SK-N-SH (cell line): ENCODE measurements around the gene MRPS27. TPM values are rescaled to one million over a fixed set of nuclear protein-coding genes. Genes with fewer than 3 reads are reported as not detected.
"Not testable (repeated sequence)": the region's sequence is repeated elsewhere in the genome, so short reads cannot be mapped to it uniquely, and the experiment has no call there.

Experiments
- CTCF ChIA-PET: fragments of 300-600, 350-600 bp; formaldehyde crosslinking; extraction: SDS; loops from one replicate; lab custom pipeline; 2021; lab: Yijun Ruan, JAX
- POLR2A ChIA-PET: fragments of 350-600 bp; sonication (Branson Sonifier 250); formaldehyde crosslinking; extraction: SDS; loops from one replicate; lab custom pipeline; 2020; ENCODE audit warnings: antibody characterized with exemption, inconsistent platforms; lab: Yijun Ruan, JAX
- DNase-seq: peaks from one replicate; pipeline ENCODE4 v3.0.0; 2012
- H2AFZ ChIP-seq: fragments of 200-600 bp; sonication (generic); 2 replicates; pipeline ENCODE4 v1.8.1; 2016; ENCODE audit warnings: antibody characterized with exemption, mild to moderate bottlenecking, low read depth
- H3F3A ChIP-seq: fragments of 200-600 bp; sonication (generic); replicated peaks from 2 replicates; pipeline ENCODE3; 2016; ENCODE audit warnings: antibody characterized with exemption, mild to moderate bottlenecking; ENCODE audit not compliant: insufficient read depth
- H3K27ac ChIP-seq, 2 experiments: fragments of 200-500 bp in 1 of 2; fragments of 200-600 bp in 1 of 2; sonication (Bioruptor generic) in 1 of 2; sonication (generic), shearing (Covaris generic) in 1 of 2; 2 replicates each; pipeline versions ENCODE4 v1.5.1 to v1.6.1; 2014 to 2016; ENCODE audit warnings: low read depth in 2 of 2, inconsistent platforms in 1 of 2, low read length in 1 of 2, mild to moderate bottlenecking in 1 of 2, mixed read lengths in 1 of 2
- H3K27me3 ChIP-seq: fragments of 200-600 bp; sonication (generic), shearing (Covaris generic); 2 replicates; pipeline ENCODE4 v1.6.1; 2016; ENCODE audit warnings: mixed run types; ENCODE audit not compliant: insufficient read depth
- H3K36me3 ChIP-seq, 2 experiments: fragments of 200-500 bp in 1 of 2; fragments of 200-600 bp in 1 of 2; sonication (Bioruptor generic) in 1 of 2; sonication (generic) in 1 of 2; replicated peaks in 1 of 2; 2 replicates each; pipeline versions ENCODE3 to v1.5.1; 2014 to 2016; ENCODE audit warnings: low read length in 1 of 2, mild to moderate bottlenecking in 1 of 2; ENCODE audit not compliant: insufficient read depth in 2 of 2, control insufficient read depth in 1 of 2
- H3K4me1 ChIP-seq, 2 experiments: fragments of 200-500 bp in 1 of 2; fragments of 200-600 bp in 1 of 2; sonication (Bioruptor generic) in 1 of 2; sonication (generic), shearing (Covaris generic) in 1 of 2; 2 replicates each; pipeline versions ENCODE4 v1.5.1 to v1.6.1; 2014 to 2016; ENCODE audit warnings: low read depth in 1 of 2, low read length in 1 of 2, mixed run types in 1 of 2; ENCODE audit not compliant: insufficient read depth in 2 of 2, control insufficient read depth in 1 of 2
- H3K4me2 ChIP-seq: fragments of 200-600 bp; sonication (generic), shearing (Covaris generic); 2 replicates; pipeline ENCODE4 v1.6.1; 2017; ENCODE audit warnings: mixed run types
- H3K4me3 ChIP-seq, 2 experiments: fragments of 200-500 bp in 1 of 2; fragments of 200-600 bp in 1 of 2; sonication (Bioruptor generic) in 1 of 2; sonication (generic), shearing (Covaris generic) in 1 of 2; 2 replicates each; pipeline versions ENCODE4 v1.5.1 to v1.8.1; 2014 to 2016; ENCODE audit warnings: low read depth in 2 of 2, inconsistent platforms in 1 of 2, low read length in 1 of 2, mild to moderate bottlenecking in 1 of 2, mixed read lengths in 1 of 2, moderate library complexity in 1 of 2
- H3K79me2 ChIP-seq: fragments of 200-600 bp; sonication (generic); 2 replicates; pipeline ENCODE4 v1.8.1; 2017; ENCODE audit warnings: mild to moderate bottlenecking; ENCODE audit not compliant: insufficient read depth
- H3K9ac ChIP-seq: fragments of 200-600 bp; sonication (generic); 2 replicates; pipeline ENCODE4 v1.6.1; 2017; ENCODE audit warnings: mixed run types
- H3K9me2 ChIP-seq: fragments of 200-600 bp; sonication (generic); 2 replicates; pipeline ENCODE4 v1.6.1; 2017; ENCODE audit warnings: mixed run types
- H3K9me3 ChIP-seq: fragments of 200-600 bp; sonication (generic); 2 replicates; pipeline ENCODE4 v1.6.1; 2017; ENCODE audit warnings: mixed run types, mild to moderate bottlenecking, moderate library complexity
- H4K20me1 ChIP-seq: fragments of 200-600 bp; sonication (generic); 2 replicates; pipeline ENCODE4 v1.6.1; 2017; ENCODE audit warnings: mild to moderate bottlenecking, mixed run types; ENCODE audit not compliant: insufficient read depth
- CHD2 ChIP-seq: fragments of 150-350 bp; IDR thresholded peaks from 2 replicates; pipeline ENCODE4 v1.6.1; 2018; ENCODE audit warnings: low read length; ENCODE audit not compliant: partially characterized antibody
- CTCF ChIP-seq: fragments of 200-600 bp; sonication (generic); IDR thresholded peaks from 2 replicates; pipeline ENCODE4 v1.6.1; 2017; ENCODE audit warnings: antibody characterized with exemption, mild to moderate bottlenecking, moderate library complexity
- EP300 ChIP-seq, 2 experiments: IDR thresholded peaks; 2 replicates each; pipeline versions ENCODE4 v1.4.0 to v1.6.1; 2012; ENCODE audit warnings: borderline replicate concordance in 1 of 2, low read depth in 1 of 2, low read length in 1 of 2
- FOXJ3 ChIP-seq: sonication (generic); formaldehyde crosslinking; IDR thresholded peaks from 2 replicates; pipeline ENCODE4 v1.5.1; 2020; ENCODE audit warnings: mild to moderate bottlenecking, missing genetic modification reagents
- GABPA ChIP-seq: IDR thresholded peaks from 2 replicates; pipeline ENCODE4 v1.4.0; 2012; ENCODE audit warnings: low read depth, mild to moderate bottlenecking
- MXI1 ChIP-seq: IDR thresholded peaks from 2 replicates; pipeline ENCODE4 v1.6.1; 2012; ENCODE audit warnings: mild to moderate bottlenecking, low read depth, low read length, improper control_type of control experiment
- PBX3 ChIP-seq: IDR thresholded peaks from 2 replicates; pipeline ENCODE4; 2012
- RCOR1 ChIP-seq: fragments of 150-350 bp; IDR thresholded peaks from 2 replicates; pipeline ENCODE4 v1.6.1; 2017; ENCODE audit warnings: antibody characterized with exemption, low read length
- RFX5 ChIP-seq: IDR thresholded peaks from 2 replicates; pipeline ENCODE4 v1.6.1; 2012; ENCODE audit warnings: mild to moderate bottlenecking, improper control_type of control experiment, low read length
- RXRA ChIP-seq: IDR thresholded peaks from 2 replicates; pipeline ENCODE4 v1.4.0; 2012; ENCODE audit warnings: low read depth, mild to moderate bottlenecking, borderline replicate concordance
- SIN3A ChIP-seq: IDR thresholded peaks from 2 replicates; pipeline ENCODE4 v1.6.1; 2012; ENCODE audit warnings: low read depth, mild to moderate bottlenecking, low read length, moderate library complexity, borderline replicate concordance
- SMC3 ChIP-seq: IDR thresholded peaks from 2 replicates; pipeline ENCODE4 v1.6.1; 2012; ENCODE audit warnings: low read depth, low read length, improper control_type of control experiment
- TCF12 ChIP-seq: IDR thresholded peaks from 2 replicates; pipeline ENCODE4 v1.4.0; 2012
- USF1 ChIP-seq: IDR thresholded peaks from 2 replicates; pipeline ENCODE4 v1.4.0; 2012; ENCODE audit warnings: low read depth, borderline replicate concordance
- USF2 ChIP-seq: fragments of 150-350 bp; IDR thresholded peaks from 2 replicates; pipeline ENCODE4 v1.6.1; 2017; ENCODE audit warnings: antibody characterized with exemption, low read length, low read depth, borderline replicate concordance
- ZBTB33 ChIP-seq: IDR thresholded peaks from 2 replicates; pipeline ENCODE4 v1.4.0; 2012; ENCODE audit warnings: low read depth, borderline replicate concordance
- WGBS: methylation state at CpG from one replicate; pipeline ENCODE4 v1.1.6; 2017; ENCODE audit warnings: low lambda C conversion rate; 5-methylcytosine and 5-hydroxymethylcytosine counted together
- polyA plus RNA-seq, 3 experiments: library from polyadenylated mRNA; depleted of rRNA; stranded (reverse); fragments of >200 nt; gene quantifications; 2 replicates each; pipeline ENCODE4 v1.2.3, GENCODE V29; 2012

MRPS27 gene
- polyA plus RNA-seq, 1 of the 3 experiments (the other 2 are of a cell fraction), result 37.5 TPM

GRCh38 chr5:72324189-72324825 lies 4.3 kb upstream of the MRPS27 start:
- H2AFZ ChIP-seq, result no peak overlapping the region
- TF ChIP-seq ZBTB33 (no peak), MXI1 (no peak), USF1 (no peak), RFX5 (no peak), EP300 (IDR thresholded peaks at IDR 0.05; ENCODE audit: borderline replicate concordance in 1 of 2, low read depth in 1 of 2, low read length in 1 of 2) (no peak), RCOR1 (no peak), SIN3A (no peak), CHD2 (no peak), USF2 (no peak), CTCF (no peak), SMC3 (no peak), PBX3 (peak; percentile 32; the same call in 1 of the 2 replicates), FOXJ3 (CRISPR knock-in tag) (no peak), GABPA (no peak), RXRA (no peak), TCF12 (0 out of 2 replicates have a peak, but pooled peaks have one; percentile 22)
- ChIA-PET CTCF (no interaction called here), POLR2A (no interaction called here)
- H3K4me1 ChIP-seq, result peaks cover 10% of the 10 kb centered on the region in 2 experiments; a peak in 3 of 4 replicates
- H3K79me2 ChIP-seq, result peaks cover 26% of the 10 kb centered on the region
- no peaks in the 10 kb centered on the region for H3K9me2 ChIP-seq
- no peaks in the 10 kb centered on the region for H3K9me3 ChIP-seq
- H3F3A ChIP-seq, result peaks cover 38% of the 10 kb centered on the region
- H4K20me1 ChIP-seq, result no peaks in the 10 kb centered on the region
- H3K4me3 ChIP-seq, result no peak overlapping the region
- no peaks in the 10 kb centered on the region for H3K27me3 ChIP-seq
- peaks cover 25 to 28% of the 10 kb centered on the region in 2 experiments for H3K36me3 ChIP-seq
- H3K4me2 ChIP-seq, result no peak overlapping the region
- no peak overlapping the region for H3K9ac ChIP-seq
- 74% methylated on average over 5 of the region's 5 CpGs for WGBS
- H3K27ac ChIP-seq, result peak overlapping the region; percentile 16 to 87; a peak in 1 of 4 replicates
- DNase-seq, result no peak

GRCh38 chr5:72319435-72319975 lies 535 bp downstream of the MRPS27 start:
- not testable (repeated sequence) for H3K27me3 ChIP-seq

More at GRCh38 chr5:72319435-72319975, 535 bp downstream of the MRPS27 start:
- ChIA-PET POLR2A (interaction anchor here (0.8 to 3.1 kb wide), 7 partner anchors 9 to 497 kb away, joined by 3 to 16 read pairs (median 6); partner anchors contain the start of genes MAP1B and TNPO1), CTCF (interaction anchor here (1.0 to 4.1 kb wide), 3 partner anchors 11 to 536 kb away, joined by 3 to 33 read pairs (median 9); no protein-coding TSS in a partner anchor)
- 7% methylated on average over 28 of the region's 28 CpGs for WGBS
- not testable (repeated sequence) for H4K20me1 ChIP-seq, H3F3A ChIP-seq, H3K4me1 ChIP-seq, DNase-seq, H3K9me3 ChIP-seq, H3K9me2 ChIP-seq
- Histone ChIP-seq H3K9ac (peak overlapping the region; percentile 69; the same call in 1 of the 2 replicates), H2AFZ (peak overlapping the region; percentile 93), H3K27ac (peak overlapping the region; percentile 66 to 90), H3K4me2 (peak overlapping the region; percentile 77), H3K36me3 (peaks cover 10 to 11% of the 10 kb centered on the region in 2 experiments), H3K79me2 (peaks cover 74% of the 10 kb centered on the region), H3K4me3 (peak overlapping the region; percentile 77 to 84)
